Iris pigment epithelial cell (primary cell): ENCODE data around the gene CAMK1G.

Experiments
- DNase-seq: peaks from one replicate; pipeline ENCODE4 v3.0.0-alpha.2; 2011; ENCODE audit warnings: low read depth

Gene CAMK1G

DNA sequence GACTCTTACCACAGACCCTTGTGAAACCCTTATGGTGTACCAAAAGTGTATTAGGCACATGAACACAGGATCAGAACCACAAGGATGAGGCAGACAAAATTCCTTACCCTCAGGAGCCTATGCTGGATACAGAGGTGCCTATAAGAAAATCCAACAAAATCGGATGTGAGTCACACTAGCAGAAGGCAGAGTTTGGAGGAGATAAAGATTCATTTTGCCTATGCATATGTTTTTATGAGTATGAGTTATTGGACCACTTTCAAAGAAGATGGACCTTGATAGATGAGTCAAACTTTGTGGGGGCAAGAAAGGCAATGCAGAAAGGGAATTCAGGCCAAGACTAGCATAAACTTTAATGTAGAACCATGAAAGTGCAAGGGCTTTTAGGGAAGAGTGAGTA lies 17.0 kb downstream of the CAMK1G start:
- DNase-seq: no peak

DNA sequence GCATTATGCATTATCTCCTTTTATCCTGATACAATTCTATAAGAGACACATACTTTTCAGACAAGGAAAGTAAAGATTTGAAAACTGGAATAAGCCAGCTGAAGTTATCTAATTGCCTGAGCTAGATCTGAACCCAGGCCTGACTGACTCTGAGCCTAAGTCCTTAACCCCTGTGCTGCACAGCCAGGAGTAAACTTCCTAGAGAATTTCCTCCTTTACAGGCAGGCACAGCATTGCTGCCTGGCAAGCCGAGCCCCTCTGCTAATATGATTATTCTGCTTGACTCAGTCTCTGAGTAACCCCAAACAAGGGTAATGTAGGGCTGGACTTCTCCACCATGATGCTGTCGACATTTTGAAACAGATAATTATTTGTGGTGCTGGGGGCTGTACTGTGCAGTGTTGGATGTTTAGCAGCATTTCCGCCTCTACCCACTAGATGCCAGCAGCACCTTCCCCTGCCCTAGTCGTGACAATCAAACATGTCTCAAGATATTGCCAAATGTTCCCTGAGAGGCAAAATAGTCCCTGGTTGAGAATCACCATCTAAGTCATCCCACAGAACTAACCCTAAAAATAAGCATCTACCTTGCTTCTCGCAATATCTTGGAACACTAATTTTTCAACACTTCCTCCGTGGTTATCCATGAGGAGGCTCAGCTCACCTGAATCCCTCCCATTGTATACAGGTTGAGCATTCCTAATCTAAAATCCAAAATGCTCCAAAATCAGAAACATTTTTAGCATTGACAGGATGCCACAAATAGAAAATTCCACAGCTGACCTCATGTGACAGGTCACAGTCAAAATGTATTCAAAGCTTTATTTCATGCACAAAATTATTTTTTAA lies 18.5 kb downstream of the CAMK1G start:
- peak; percentile 57 for DNase-seq

DNA sequence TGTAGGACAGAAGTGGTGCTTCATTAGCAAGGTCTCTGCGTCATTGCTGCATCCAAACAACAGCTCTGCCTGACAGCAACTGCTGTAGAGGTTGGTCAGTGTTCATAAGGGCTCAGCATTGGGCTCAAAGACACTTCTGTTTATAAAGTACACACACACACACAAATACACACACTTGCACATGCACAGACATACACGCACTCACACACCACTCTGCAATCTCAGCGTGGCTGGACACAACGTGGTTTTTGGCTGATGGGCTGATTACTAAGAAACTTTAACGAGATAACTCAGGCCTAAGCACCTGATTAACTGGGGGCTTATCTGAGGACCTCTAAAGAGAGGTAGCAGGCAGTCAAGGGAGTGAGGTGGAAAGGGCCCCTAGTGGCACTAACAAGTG lies 20.4 kb downstream of the CAMK1G start:
- DNase-seq: no peak

DNA sequence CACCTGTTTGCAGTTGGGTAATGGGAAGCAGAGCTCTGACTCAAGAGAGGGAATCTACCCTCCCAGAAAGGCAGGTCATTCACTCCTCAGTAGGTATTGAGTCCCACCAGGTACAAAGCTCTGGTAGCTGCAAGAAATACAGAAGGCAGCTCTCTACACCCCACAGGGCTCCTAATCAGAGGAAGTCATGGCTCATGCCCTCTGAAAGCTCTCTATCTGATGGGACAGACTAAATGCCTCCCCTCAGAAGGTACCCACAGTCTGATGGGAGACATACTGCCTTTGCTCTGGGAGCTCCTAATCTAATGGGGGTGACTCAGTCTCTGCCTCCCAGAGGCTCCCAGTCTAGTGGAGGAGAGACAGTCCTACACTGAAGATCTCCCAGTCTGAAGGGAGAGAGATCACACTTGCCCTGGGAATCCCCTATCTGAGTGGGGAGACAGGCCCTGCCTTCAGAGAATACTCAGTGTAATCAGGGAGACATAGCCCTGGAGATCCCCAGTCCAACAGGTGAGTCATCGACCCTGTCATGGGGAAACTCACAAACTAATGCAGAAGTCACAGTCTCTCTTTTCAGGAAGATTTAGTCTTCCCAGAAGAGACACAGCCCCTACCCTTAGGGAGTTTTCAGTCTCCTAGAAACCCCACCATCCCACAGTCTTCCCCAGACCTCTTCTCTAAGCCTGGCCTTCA lies 23.7 kb downstream of the CAMK1G start:
- peak; percentile 66 for DNase-seq

DNA sequence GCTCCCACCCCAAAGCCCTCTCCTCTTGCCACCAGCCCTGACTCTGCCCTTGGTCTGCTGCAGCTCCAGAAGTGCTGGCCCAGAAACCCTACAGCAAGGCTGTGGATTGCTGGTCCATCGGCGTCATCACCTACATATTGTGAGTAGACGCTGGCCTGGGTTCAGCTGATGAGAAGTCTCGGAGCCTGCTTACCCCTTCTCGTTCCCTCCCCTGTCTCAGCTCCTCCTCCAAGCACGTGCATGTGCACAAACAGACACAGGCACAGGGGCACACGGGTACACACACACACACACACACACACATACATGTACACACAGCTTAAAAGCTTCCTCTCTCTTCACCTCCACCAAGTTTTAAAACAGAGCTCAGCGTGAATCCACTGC lies 24.3 kb downstream of the CAMK1G start:
- no peak for DNase-seq

DNA sequence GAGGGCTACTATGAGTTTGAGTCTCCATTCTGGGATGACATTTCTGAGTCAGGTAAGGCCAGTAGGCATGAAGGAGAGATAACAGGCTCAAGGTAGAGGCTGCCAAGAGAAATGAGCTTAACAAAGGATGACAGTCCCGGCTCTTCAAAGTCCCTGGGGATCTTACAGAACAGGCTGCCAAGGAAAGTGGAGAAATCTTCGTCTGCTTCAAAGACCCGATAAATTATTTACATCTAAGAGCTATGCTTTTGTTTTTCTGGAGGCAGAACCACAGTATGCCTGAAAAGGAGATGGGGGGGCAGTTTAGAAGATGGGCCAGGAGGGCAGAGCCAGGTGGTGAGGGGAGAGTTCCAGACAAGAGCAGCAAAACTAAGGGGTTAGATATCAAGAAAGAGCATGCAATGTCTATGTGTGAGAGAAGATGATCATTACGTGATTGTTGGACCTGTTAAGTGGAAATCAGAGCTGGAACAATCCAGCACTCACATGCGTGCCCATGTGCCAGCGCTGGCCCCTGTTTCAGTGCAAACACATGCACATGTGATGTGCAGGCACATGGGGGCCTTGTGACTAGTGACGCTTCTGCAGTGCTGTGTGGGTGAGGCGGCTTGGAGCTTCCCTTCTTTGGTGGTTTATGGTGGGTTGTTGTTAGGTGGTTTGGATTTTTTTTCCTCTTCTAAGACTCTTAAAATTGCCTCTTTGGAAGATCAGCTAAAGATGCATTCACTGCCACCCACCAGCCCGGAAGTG lies 25.7 kb downstream of the CAMK1G start:
- DNase-seq: no peak

DNA sequence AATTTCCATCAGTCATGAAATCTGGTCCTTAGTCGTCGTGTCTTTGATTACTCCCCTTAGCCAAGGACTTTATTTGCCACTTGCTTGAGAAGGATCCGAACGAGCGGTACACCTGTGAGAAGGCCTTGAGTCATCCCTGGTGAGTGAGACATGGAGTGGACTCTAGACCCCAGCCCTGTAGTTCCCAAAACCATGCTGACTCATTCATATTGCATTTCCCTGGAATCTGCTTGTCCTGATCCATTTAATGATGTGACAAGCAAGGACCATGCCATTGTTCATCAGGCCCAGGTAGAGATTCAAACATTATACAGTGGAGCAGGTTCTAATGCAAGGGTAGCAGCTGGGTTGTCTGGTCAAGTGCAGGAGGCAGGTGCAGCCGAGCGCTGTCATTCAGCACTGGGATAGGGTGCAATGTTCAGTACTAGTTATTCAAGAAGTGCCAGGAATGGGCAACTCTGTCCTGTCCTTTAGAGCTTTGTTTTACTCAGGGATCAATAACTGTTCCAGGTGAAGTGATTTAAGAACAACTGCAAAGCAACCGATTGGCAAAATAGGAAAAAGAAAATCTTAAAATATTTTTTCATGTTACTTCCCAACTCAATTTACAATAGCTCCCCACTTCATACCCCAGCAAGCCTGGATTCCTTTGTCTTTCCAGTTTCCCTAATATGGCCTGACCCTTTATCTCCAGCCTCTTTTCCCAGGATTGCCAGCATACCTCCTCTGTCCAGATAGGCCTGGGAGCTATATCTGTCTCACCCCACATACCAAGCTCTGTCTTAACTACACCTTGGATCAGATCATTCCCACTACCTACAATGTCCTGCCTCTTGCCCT lies 26.5 kb downstream of the CAMK1G start:
- no peak for DNase-seq

DNA sequence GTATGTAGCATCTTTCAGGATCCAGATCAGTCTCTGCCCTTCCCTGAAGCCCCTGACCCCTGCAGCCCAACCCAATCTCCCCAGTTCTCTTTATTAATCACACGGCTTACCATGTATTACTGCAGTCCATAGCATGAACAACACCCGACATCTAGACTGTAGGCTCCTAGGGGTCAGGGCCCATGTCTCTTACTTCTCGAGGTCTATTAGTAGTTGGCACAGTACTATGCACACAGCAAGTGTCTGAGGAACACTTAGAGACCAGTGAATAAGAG lies 27.1 kb downstream of the CAMK1G start:
- DNase-seq: no peak

DNA sequence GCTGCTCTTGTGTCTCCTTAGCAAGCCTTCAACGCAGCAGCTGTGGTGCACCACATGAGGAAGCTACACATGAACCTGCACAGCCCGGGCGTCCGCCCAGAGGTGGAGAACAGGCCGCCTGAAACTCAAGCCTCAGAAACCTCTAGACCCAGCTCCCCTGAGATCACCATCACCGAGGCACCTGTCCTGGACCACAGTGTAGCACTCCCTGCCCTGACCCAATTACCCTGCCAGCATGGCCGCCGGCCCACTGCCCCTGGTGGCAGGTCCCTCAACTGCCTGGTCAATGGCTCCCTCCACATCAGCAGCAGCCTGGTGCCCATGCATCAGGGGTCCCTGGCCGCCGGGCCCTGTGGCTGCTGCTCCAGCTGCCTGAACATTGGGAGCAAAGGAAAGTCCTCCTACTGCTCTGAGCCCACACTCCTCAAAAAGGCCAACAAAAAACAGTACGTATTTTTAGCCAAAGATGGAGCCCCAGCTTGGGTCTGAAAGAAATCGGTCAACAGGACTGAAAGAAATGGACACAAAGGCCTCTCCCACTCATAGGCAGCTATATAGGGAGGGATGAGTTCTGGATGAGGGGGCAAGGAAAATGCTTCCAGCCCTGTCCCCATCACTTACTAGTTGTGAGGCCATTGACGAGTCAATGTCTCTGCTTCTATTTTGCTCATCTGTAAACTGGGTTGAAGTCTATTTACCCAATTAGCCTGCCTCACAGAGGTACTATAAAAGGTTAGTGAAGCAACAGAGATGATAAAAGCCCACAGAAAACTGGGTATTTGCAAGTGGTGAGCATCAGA lies 28.5 kb downstream of the CAMK1G start:
- no peak for DNase-seq

DNA sequence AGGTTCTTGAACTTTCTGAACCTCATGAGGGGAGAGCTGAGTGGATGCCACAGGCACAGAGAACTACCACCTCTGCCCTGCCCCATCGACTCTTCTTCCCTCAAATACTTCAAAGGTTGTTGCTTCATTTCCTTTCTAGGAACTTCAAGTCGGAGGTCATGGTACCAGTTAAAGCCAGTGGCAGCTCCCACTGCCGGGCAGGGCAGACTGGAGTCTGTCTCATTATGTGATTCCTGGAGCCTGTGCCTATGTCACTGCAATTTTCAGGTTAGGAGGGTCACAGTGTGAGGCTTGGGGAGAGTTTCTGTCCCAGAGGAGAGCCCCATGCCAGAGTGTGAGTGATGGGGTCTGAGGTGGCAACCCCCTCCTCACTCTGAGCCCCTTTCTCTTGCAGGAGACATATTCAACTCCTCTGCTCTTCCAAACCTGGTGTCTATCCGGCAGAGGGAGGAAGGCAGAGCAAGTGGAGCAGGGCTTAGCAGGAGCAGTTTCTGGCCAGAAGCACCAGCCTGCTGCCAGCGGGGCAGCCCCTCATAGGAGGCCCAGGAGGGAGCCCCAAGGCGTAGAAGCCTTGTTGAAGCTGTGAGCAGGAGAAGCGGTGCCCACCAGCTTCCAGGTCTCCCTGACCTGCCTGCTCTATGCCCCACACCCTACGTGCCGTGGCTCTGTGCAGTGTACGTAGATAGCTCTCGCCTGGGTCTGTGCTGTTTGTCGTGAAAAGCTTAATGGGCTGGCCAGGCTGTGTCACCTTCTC lies 29.3 kb downstream of the CAMK1G start:
- DNase-seq: no peak

DNA sequence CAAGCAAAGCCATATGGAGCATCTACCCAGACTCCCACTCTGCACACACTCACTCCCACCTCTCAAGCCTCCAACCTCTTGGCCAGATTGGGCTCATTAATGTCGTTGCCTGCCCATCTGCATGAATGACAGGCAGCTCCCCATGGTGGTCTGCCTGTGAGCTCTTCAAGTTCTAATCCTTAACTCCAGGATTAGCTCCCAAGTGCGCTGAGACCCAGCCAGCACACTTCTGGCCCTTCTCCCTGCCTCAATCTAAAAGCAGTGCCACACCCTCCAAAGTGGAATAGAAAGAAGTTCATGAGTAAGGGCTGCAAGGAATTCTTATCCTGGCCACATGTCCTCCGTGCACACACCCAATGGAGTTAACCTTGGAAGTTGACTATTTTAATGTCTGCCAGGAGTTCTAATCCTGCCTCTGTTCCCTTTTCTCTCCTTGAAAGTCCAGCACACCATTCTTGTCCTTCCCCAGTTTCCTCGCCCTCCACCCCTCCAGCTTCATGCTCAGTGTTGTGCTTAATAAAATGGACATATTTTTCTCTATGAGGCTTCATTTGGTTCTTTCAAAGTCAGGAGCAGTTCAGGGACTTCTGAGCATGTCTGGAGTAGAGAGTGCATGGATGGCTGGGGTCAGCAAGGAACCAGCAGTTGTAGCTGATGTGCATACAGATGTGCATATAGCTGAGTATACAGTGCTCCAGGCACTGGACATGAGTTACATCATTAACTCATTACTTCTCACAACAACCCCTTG lies 30.1 kb downstream of the CAMK1G start:
- no peak for DNase-seq

DNA sequence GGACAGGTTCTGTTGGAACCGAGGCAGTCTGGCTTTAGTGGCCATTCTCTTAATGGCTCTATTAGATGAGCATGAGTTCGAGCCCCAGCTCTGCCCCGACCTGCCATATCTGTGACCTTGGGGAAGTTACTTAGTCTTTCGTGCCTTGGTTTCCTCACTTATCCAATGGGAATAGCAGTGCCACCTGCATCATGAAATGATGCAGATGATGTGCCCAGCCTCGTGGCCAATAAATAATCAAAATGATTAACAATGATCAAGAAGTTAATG lies 30.6 kb downstream of the CAMK1G start:
- no peak for DNase-seq

DNA sequence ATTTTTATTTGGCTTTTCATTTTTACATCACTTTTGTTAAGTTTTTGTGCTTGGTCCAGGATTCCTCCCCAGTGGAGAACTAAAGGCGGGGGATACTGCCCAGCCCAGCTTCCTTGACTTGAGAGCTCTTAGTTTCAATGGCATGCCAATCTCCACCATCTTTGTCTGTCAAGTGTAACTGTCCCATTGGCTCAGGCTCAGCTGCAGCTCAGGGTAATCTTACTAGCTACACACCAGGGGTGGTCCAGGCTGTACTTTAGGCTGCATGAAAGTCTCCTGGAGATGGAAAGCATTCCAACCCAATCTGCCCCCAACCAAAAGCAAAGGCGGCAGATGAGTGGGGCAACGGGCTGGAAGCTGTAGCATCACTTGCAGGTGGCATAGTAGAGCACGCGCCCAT lies 31.4 kb downstream of the CAMK1G start:
- no peak for DNase-seq

DNA sequence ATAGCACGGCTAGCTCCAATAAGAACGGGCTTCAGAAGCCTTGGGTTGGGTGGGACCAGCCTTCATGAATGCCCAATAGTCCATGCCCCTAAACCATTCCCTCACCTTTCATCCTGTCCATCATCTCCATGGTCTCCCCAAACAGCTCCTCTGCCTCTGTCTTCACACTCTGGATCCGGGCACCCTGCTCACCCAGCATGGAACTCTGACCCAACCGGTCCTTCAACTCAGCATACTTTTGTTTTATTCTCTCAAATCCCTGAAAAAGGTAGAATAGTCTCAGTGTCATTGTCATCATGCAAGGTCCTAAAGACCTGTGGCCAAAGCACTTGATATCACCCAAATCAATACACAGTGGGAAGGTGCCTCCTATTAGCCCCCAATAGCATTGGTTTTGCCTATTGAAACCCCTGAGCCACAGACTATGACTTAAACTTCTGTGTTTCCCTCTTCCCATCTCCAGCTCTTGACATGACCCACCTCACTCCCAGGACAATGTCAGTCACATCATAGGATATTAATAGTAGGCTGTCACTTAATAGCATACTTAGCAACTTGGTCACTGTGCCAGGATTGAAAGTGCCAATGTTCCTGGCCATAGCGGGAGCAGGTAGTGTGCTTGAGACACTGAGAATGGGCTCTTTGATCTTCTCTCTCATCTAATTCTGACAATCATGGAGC lies 33.0 kb downstream of the CAMK1G start:
- DNase-seq: no peak

DNA sequence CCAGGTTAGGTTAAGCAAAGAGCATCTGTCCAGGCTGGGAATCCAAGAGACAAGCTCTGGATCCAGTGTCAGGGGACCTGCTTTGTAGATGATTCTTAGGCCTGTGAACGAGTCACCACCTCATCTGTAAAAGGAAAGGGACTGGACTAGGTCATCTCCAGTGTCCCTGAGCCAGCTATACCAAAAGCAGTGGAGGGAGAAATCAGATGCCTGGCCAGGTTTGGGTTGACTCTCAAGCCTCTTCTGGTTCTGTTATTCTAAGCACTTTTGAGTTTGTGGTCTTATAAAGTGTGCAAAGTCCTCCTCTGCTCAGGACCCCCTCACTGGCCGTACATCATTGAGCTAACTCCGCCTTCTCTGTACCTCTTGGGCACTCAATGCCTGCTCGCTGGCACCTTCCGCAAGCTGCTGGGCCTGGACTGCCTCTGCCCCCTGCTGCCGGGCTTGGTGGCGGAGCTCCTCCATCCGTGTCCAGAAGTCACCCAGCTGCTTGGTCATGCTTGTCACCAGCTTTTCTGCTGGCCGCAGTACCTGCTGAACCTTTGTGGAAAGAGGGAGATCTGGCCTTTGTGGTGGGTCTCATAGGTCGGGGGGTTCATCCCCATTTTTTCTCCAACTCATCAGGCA lies 33.6 kb downstream of the CAMK1G start:
- no peak for DNase-seq

DNA sequence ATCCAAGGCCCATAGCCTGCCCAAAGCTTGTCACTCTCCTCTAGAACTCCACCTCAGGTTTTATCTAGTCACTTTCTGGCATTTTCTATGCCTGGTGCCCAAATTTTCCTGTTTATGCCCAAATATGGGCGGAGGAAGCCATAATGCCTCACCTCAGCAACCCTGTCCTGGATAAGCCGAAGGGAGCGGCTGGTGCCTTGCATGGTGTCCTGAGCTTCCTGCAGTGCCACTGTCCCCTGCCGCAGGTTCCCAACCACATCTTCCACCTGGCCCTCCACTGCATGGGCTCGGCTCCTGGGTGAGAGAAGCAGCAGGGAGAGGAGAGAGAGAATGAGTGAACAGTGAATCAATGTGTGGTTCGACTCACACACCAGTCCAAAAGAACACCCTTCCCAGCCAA lies 34.2 kb downstream of the CAMK1G start:
- DNase-seq: no peak

DNA sequence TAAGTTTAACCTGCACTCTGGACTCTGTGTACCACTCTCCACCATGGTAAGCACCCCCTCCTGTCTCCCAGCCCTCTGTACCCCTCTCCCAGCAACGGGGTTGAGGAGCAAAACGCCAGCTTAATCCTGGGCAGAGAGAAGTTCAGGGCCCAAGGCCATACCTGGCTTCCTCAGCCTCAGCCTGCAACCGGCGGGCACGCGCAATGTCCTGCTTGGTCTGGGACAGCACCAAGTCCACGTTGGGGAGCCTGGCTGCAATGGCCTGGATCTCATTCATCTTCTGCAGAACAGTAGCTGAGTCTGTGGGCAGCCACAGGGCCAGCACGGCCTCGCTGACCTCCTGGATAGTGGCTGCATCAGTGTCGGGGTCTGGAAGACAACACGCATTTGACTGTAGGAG lies 34.8 kb downstream of the CAMK1G start:
- DNase-seq: no peak

DNA sequence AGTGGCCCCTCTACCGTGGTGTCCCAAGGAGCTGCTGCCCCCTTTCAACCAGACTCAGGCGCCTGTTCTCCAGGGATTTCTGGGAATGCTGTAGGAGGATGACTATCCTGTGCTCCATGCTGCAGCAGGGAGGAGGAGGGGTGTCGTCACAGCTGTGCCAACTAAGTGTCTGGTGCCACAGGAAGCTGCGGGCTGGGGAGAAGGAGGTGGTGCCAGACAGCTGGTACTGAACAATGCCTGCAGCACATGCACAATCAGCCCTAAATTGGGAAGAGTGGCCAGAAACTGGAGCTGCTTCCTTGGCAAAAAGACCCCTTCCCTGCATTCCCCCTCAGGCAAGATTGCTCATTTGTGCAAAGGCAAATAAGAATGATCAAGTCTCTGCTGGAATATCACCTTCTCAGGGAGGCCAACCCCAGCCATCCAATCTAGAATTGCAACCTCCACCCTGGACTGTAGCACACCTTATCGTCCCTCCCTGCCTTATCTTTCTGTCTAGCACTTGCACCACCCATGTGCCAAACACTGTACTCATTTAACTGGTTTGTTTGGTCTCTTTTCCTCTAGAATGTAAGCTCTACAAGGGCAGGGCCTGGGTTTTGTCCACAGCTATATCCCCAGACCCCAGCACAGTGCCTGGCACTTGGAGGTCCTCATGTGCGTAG lies 35.4 kb downstream of the CAMK1G start:
- no peak for DNase-seq
